ENCODE data around the gene CXCL16.

- no peak for TF ChIP-seq CTCF (IDR thresholded peaks at IDR 0.05; ENCODE audit: low read length)
- no peak for TF ChIP-seq EZH2 (optimal IDR thresholded peaks at IDR 0.05; ENCODE audit: low read depth, low read length)
- no peak for TF ChIP-seq EZH2phosphoT487 (IDR thresholded peaks at IDR 0.05; ENCODE audit: low read length)
Observed at GRCh38 chr17:4743898-4744297, 4.2 kb upstream of the CXCL16 start.
